ENCODE data around the gene MNT. TPM values are rescaled to one million over a fixed set of nuclear protein-coding genes. Genes with fewer than 3 reads are reported as not detected.

The MNT gene
- total RNA-seq, 1 donor from 2014 or later, result 10.5 TPM

DNA sequence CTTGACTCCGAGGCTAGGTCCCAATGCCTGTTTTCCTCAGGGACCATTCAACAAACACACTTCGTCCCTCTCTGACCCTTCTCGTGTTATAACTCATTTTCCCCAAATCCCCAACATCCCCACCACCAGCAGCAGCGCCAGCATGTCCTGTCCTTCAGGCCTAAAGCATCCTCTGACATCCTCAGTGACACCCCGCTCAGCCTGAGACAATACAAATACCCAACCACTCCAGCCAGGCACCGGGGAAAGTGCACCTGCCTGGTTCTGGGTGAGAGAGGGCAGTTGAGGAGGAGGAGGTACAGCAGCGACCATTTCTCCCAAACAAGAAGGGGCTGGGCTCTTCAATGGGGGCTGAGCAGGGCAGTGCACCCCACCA lies 4.7 kb downstream of the MNT start:
- DNase-seq, result no peak

- DNase-seq, result no peak
Observed at GRCh38 chr17:2395258-2396181, 5.3 kb downstream of the MNT start.

- no peak for DNase-seq
Observed at GRCh38 chr17:2394775-2395201, 6.1 kb downstream of the MNT start.

DNA sequence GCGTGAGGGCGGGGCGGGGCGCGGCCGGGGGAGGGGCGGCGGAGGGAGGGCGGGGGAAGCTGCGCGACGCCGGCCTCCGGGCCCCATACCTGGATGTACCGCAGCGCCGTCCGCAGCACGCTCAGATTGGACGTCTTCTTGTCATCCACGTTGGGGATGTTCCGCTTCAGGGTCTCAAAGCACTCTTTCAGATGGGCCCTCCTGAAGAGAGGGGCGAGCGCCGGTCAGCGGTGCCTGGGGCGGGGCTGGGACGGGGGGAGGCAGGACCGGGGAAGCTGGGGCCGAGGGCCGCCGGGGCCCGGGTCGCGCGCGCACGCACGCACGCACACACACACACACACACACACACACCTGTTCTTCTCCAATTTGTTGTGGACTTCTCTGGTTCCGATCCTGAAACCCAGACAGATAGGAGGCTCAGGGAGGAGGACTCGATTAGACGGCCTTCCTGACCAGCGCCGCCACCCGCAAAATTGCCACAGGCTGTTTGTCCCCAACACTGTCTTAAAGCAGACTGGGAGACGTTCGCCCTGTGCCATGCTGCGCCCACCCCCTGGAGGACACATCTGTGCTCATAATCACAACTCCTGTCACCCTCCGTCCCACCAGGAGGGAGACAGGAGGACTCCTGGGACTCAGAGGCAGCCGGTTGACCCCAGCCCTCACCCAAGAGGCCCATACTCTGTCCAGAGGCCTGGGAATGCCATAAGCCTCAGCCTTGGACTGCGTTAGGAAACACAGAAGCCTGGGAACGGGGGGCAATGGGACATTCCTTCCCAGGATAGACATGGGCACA lies 6.7 kb downstream of the MNT start:
- DNase-seq, result peak; percentile 59

DNA sequence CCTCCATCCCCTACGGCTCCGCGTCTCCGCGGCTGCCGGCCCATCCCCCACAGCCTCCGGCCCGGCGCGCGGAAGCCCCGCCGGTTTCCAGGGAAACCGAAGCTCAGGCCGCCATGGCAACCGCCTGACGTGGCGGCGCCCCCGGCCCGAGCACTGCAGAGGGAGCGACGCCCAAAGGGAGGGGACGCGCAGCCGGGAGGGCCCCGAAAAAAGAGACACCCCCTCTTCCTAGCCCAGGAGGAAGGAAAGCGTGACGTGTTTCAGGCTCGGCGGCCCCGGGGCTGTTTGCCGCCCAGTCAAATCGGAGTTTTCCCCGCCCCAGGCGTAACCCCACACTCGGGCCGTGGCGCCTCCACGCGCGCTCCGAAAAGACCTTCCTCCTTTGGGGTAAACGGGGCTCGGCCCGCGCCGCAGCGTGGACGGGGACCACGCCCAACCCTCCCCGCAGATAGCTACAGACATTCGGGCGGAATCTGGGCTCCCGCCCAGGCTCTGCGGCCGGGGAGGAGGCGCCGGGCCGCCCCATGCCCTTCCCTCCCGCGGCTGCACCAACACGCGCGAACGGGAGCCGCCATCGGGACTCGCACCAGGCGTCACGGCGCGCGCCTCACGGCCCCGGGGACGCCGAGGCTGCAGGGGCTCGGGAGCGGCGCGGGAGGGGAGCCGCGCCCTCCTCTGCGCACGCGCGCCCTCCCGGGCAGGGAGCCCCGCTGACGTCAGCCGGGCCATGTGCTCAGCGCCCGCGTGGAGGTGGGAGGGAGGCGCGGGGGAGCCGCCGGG lies 7.5 kb downstream of the MNT start:
- peak; percentile 89 for DNase-seq

DNA sequence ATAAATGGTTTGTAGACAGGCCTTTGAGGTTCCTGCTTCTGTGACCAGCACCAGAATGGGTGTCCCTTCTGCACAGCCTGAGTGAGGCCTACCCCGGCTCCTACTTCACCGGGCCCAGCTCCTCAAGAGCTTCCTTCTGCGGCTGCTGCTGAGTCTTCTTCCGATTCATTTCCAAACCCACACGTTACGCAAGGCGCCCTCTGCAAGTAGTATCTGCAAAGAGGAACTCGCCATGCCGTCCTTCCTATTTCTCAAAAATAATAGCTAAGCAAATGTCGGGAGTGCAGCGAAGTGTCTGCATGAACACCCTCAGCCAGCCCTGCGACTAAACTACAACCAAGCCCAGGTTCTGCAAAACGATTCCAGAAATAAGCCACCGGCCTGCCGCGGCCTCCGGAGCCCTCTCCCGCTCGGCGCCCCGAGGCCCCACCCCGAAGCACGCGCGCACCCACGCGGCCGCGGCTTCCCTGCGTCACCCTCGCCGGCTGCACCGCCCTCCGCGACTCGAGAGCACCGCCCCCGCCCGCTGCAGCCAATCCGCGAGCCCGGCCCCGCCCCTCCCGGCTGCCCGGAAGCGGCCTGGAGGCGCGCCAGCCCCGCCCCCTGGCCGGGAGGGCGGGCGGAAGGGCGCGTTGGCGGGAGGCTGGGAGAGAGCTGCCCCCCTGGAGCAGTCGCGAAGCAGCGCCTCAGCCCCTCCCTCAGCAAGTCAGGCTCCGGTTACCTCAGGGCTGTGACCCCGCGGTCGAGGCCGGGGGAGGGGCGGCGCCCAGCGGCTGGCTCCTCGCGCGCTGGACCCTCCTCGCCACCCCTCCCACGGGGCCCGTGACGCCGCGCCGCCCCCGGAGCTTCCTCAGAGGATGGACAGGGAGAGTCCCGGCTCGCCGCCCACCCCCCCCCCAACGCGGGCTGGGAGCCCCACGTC lies 8.3 kb downstream of the MNT start:
- peak; percentile 90 for DNase-seq

- DNase-seq, result no peak
Observed at GRCh38 chr17:2391597-2392251, 9.1 kb downstream of the MNT start.

- DNase-seq, result peak; percentile 47
Observed at GRCh38 chr17:2390199-2390836, 10.5 kb downstream of the MNT start.

DNA sequence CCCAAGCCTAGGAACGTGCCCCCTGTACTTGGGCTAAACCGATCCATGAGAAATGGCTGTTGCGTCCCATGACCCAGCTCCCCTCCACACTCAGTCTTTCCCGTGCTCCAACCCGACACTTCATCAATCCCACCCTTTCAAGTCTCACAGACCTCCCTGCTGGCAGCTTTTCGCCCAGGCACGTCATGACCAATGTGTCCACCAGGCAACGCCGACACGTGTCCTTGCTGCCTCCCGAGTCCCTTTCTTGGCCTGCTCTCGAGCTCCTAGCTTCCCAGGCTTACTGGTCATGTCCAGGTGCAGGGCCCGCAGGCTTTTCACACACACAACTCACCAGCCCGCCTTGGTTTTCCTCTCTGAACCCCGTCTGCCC lies 12.2 kb downstream of the MNT start:
- no peak for DNase-seq

DNA sequence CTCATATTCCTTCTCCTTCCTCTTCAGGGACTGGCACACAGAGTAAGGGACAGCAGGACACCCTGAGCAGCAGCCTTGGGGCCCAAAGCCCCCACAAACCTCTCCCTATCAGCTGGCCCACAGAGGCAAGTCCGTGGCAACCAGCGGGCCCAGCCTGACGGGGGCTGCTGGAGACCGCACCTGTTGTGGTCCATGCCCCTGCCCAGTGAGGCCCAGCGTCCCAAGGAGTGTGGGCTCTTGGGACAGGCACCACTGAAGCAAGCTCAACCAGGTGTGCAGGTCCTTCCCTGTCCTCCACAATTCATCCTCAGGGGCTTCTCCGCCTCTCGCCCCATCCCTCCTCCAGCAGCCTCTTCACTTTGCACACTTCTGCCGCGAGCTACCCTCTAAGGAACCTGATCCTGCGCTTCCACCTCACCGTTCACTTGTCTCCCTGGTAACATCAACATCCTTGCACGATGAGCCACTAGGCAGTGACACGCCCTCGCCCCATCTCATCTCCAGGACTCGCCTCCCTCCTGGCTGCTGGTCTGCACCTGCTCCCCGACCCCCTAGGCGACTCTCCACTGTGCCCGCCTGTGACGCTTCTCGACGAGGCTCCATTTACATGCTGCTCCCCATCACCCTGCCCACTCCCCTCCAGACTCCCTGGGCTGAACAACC lies 12.7 kb downstream of the MNT start:
- no peak for DNase-seq

DNA sequence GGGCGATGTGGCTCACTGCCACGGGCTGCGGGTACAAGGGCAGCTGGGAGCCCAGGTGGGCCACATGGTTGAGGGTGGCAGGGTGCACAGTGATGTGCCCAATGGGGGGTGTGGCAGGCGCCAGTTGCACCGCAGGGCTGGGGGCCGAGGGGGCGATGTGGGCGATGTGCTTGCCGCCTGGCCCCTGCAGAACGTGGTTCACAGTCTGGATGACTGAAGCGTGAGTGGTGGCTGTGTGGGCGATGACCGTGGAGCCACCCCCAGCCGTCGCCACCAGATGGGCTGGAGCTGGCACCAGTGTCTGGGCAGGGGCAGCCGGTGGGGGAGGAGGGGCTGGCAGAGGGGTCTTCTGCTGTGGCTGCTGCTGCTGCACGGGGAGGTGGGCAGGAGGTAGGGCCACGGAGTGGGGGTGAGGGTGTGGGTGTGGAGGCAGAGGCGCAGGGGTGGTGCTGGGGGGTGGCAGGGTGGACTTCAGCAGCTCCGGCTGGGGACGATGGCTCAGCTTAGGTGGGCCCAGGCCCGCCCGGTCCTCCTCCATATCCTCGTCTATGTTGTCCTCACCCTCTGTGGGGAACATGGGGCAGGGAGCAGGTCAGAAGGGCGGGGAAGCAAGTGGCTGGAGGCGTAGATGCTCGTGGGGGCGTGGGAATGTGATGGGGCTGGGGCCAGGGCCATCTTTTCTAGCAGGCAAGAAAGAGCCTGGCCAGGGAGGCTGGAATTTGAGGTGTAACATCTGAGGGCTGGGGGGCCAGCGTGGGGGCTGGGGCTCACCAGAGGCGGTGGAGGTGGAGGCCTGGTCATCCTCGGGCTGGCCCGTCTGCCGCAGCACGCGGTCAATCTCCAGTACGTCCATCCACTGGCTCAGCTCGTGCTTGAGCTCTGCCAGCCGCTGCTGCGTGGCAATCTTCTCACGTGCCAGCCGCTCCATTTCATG lies 13.5 kb downstream of the MNT start:
- no peak for DNase-seq

DNA sequence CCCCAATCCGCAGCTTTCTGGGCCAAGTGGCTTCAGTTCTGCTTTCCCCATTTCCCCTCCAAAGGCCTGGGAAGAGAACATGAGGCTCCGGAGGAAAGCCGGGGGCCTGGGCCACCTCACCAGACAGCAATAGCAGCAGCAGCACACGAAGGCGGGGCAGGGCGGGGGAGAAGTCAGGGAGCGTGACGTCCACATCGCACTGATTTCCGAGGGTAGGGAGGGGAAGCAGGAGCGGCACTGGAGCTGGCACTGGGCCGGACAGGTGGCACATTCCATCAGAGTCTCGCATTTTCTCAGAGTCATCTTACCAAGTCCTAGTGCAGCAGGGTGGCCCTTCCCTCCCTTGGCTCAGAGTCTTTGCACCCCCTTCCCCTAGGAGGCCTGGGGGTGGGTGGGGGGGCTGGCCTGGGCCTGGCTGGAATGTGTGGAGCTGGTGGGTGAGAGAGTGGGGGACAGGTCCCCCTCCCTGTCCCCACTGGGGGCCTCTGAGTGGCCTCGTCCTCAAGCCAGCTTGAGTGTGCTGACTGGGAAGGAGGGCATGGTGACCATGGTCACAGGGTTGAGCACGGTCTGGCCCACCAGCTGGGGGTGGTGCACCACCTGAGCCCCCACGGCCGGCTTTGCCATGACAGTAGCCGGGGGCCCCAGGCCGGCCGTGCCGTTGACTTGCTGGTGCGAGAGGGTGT lies 14.3 kb downstream of the MNT start:
- DNase-seq, result no peak

DNA sequence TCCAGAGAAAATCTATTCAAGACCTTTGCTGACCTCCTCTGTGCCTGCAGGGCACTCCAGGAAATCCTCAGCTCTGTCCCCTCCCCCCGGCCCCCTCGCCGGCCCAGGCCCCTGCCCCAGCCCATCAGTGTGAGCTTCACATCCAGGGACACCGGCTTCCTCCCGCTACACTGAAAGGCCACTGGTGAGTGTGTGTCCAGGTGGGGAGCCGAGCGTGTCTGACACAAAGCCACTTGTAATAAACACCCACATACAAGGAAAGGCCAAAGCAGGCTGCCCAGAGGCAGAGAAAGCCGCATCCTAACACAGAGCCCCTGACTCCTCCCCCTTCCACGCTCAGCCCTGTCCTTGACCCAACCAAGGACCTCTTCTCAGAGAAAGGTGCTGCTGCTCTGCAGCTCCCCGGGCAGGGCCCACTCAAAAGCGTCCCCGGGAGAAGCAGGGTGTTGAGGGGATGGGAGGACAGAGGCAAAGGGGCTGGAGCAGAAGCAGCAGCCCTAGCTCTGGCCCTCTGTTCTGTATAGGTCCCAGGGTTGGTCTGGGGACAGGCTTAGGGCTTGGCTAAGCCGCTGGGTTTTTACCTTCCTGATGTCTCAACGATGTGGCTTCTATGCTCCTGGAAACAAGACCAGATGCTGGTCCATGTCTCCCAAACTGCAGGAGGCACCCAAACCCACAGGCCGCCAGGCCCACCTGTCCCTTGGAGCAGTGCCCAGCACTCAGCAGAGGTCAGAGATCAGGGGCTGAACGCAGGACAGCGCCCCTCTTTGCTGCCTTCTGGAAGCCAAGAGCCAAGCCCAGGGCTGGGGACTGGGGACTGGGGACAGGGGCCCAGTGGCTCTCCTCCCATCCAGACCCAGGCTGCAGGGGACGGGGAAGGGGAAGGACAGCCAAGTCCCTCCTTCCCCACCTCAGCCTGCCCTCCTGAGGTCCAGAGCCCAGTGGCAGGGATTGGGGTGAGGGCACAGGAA lies 15.3 kb downstream of the MNT start:
- DNase-seq, result no peak

- no peak for DNase-seq
Observed at GRCh38 chr17:2384439-2385127, 16.3 kb downstream of the MNT start.

DNA sequence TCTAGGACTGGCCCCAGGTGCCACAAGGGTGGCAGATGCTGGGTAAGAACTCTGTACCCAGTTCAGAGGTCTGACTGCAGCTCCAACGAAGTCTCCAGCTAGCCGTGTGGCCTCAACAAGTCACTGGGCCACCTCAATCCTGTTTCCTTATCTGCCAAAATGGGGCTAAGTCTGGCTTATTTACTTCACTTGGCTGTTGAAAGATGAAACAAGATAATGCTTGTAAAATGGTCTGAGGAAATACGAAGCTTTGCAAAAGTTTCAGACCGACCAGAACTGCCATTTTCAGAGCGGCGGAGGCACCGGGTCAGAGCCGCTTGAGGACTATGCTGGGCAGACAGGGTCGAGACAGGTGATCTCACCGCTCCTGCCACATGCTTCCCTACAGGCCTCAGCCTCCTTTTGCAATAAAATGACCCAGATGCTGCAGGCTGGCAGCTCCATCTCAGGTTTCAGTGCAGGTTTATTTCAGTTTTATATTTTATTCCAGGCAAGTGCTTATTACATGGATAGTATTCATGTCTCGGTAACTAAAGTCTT lies 17.2 kb downstream of the MNT start:
- DNase-seq, result no peak
